ENCODE data around the gene ADAMTS9.

The ADAMTS9 gene

DNA sequence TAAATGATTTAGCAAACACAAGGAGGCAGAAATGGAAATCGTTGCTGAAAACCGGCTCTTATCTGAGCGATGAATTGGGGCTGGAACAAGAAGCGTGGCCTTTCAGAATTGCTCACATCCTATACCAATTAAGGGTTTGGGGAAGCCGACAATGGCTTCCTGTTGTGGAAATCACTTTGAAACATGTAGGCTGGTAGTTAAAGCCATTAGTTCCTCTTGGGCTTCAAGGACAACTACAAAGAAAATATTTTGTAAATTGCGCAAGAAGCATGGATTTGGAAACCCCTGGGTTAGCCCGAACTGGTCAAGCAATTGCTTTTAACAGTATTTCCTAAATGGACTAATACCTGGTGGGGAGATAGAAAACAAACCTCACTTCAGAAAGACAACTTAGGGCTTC is 182.4 kb downstream of the ADAMTS9 start:
- H3K36me3 Mint-ChIP-seq (ENCODE audit: low read depth), result no peaks in the 10 kb centered on the region
- peaks cover 12% of the 10 kb centered on the region for H3K27me3 Mint-ChIP-seq
- no peaks in the 10 kb centered on the region for H3K4me1 Mint-ChIP-seq (ENCODE audit: low read depth)
- H3K27ac Mint-ChIP-seq, result no peak overlapping the region
- no peak overlapping the region for H3K4me3 Mint-ChIP-seq
- H3K9me3 Mint-ChIP-seq, result peaks cover 4% of the 10 kb centered on the region

DNA sequence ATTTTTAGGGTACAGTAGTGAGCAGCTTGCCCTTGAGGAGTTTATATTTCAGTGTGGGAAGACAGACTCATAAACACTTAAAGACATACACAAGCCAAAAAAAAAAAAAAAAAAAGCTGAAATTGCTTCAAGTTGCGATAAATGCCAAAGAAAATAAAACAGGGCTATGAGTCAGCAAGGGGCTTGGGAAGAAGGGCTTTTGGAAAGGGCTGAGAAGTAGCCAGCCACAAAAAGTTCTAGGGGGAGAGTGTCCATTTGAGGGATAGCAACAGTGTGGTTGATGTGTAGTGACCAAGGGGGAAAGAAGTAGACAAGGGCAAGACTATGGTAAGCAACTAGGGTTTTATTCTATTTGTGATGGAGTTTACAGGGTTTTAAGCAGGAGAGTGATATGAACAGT is 185.5 kb downstream of the ADAMTS9 start:
- H3K4me1 Mint-ChIP-seq (ENCODE audit: low read depth), result no peaks in the 10 kb centered on the region
- H3K9me3 Mint-ChIP-seq, result peaks cover 4% of the 10 kb centered on the region
- H3K27me3 Mint-ChIP-seq, result peaks cover 20% of the 10 kb centered on the region
- no peak overlapping the region for H3K27ac Mint-ChIP-seq
- H3K4me3 Mint-ChIP-seq, result no peak overlapping the region
- no peaks in the 10 kb centered on the region for H3K36me3 Mint-ChIP-seq (ENCODE audit: low read depth)

DNA sequence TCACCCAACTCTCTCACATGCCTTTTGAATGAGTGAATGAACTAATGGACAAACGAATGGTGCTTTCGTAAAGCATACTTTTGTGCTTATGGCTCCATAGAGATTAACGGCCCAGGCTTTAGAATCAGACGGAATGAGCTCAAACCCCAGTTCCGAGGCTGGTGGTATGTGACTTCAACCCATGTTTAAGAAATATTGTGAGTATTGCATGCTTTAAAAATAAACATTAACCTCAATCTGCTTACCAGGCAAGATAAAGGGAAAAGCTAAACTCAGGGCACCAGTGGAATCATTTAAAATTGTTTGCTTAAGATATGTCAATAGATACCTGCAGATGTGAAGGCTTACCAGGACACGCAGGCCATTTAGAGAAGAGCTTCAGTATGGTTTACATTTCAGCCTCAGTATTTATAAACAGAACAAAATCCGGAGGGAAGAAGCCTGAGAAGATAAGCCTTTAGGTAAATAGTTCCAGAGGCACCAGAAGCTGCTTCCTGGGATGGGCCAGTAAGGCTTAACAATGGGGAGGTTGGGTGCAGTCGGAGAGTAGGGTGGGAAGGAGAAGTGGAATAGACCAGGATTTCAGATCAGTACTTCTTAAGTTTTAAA is 186.4 kb downstream of the ADAMTS9 start:
- Mint-ChIP-seq H3K4me1 (ENCODE audit: low read depth) (no peaks in the 10 kb centered on the region), H3K4me3 (no peak overlapping the region), H3K36me3 (ENCODE audit: low read depth) (no peaks in the 10 kb centered on the region), H3K27me3 (peaks cover 20% of the 10 kb centered on the region), H3K27ac (no peak overlapping the region), H3K9me3 (peaks cover 4% of the 10 kb centered on the region)

DNA sequence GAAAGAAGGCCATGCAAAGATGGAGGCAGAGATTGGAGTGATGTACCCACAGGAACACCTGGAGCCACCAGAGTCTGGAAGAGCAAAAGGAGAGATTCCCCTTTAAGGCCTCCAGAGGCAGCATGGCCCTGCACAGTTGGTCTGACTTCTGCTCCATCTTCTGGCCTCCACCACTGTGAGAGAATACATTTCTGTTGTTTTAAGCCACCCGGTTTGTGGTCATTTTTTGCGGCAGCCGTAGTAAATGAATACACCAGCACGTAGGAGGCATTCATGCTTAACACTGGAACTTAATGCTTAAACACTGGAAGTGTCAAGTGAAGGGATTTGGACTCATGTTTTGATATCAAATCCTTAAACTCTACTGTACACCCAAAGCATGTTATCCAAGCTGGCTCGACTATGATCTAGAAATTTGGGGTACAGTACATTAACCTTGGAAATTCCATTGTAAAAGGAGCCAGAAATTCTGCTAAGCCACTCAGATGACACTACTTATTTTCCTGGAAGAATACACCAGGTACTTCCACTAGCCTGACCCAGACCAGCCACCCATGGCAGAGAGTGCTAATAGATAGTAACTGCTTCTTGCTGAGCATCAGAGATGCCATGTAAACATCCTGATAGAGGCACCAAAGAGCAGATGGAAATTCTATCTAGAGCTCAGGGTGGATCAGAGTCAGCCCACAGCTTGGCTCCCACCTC is 190.9 kb downstream of the ADAMTS9 start:
- H3K4me3 Mint-ChIP-seq, result no peak overlapping the region
- H3K27me3 Mint-ChIP-seq, result peaks cover 40% of the 10 kb centered on the region
- H3K27ac Mint-ChIP-seq, result no peak overlapping the region
- no peaks in the 10 kb centered on the region for H3K4me1 Mint-ChIP-seq (ENCODE audit: low read depth)
- H3K9me3 Mint-ChIP-seq, result no peaks in the 10 kb centered on the region
- no peaks in the 10 kb centered on the region for H3K36me3 Mint-ChIP-seq (ENCODE audit: low read depth)

DNA sequence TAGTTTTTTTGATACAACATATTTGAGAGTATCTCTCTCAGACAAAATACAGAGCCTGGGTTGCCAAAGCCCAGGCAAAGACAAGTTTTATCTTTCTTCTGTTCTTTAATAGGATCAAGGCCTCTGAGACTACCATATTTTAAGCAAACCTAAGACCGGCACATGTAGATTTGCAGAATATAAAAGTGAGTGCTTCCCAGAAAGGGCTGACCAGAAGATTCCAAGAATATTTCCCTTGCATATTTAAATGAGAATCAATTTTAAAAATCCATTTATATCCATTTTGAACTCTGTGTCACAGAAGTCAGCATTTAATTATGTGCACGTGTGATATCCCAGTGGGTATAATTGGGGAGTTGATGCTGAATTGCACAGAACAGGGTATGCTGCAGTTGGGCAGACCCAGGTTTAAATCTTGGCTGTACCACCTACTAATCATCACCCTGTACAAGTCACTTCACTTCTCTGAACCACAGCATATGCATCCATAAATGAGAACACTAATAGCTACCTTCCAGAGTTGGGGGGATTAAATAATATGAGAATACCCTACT is 191.9 kb downstream of the ADAMTS9 start:
- Mint-ChIP-seq H3K36me3 (ENCODE audit: low read depth) (no peaks in the 10 kb centered on the region), H3K27ac (no peak overlapping the region), H3K4me1 (ENCODE audit: low read depth) (no peaks in the 10 kb centered on the region), H3K9me3 (no peaks in the 10 kb centered on the region), H3K4me3 (no peak overlapping the region), H3K27me3 (peaks cover 40% of the 10 kb centered on the region)

DNA sequence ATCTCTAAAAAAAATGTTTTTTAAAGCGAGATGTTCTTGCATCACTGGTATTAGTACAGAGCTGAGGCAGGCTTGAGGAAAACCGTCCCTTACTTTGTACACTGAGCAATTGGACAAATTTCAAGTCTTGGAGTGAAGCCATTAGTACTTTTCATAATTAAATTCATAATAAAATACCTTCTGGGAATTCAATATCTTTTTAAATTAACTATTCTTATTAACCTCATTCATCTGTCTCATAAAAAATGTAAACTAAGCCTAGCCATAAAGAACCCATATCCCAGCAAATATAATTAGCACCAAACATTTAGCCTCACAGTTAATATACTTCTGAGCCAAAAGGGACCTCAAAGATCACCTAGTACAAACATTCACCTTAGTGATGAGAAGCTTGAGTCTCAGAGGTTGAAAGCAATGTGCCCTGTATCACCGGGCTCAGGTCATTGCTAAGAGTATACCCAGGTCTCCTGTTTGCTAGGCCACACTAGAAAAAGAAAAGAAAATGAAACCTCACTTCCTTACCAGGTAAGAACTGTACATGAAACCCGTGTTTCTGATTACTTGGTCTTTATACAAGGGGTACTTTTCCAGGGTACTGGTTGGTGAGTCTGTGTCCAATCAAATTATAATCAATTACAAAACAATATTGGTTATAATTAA is 192.5 kb downstream of the ADAMTS9 start:
- Mint-ChIP-seq H3K4me1 (ENCODE audit: low read depth) (no peaks in the 10 kb centered on the region), H3K27me3 (peaks cover 46% of the 10 kb centered on the region)

DNA sequence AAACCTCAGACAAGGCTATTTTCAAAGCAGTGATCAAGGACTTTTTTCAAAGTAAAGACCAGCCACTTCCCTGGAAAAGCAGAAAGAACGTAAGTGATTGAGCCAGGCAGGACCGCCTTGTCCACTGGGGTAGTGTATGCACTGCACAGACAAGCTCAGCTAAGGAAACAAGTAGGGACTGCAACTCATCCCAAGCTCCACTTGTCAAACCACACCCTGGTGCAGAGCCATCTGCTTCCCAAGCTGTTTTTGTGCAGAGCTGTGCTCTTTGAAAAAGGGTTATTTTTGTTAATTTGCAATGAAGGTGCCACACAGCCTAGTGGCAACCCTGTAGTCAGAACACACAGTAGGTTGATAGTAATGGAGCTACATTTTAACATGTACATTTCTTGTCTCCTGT is 193.3 kb downstream of the ADAMTS9 start:
- no peaks in the 10 kb centered on the region for H3K36me3 Mint-ChIP-seq (ENCODE audit: low read depth)
- H3K4me1 Mint-ChIP-seq (ENCODE audit: low read depth), result no peaks in the 10 kb centered on the region
- no peaks in the 10 kb centered on the region for H3K9me3 Mint-ChIP-seq
- H3K27ac Mint-ChIP-seq, result no peak overlapping the region
- peaks cover 47% of the 10 kb centered on the region for H3K27me3 Mint-ChIP-seq
- H3K4me3 Mint-ChIP-seq, result no peak overlapping the region

More for the DNA sequence above, 192.5 kb downstream of the ADAMTS9 start:
- H3K36me3 Mint-ChIP-seq (ENCODE audit: low read depth), result no peaks in the 10 kb centered on the region
- H3K4me3 Mint-ChIP-seq, result no peak overlapping the region
- no peaks in the 10 kb centered on the region for H3K9me3 Mint-ChIP-seq
- no peak overlapping the region for H3K27ac Mint-ChIP-seq

DNA sequence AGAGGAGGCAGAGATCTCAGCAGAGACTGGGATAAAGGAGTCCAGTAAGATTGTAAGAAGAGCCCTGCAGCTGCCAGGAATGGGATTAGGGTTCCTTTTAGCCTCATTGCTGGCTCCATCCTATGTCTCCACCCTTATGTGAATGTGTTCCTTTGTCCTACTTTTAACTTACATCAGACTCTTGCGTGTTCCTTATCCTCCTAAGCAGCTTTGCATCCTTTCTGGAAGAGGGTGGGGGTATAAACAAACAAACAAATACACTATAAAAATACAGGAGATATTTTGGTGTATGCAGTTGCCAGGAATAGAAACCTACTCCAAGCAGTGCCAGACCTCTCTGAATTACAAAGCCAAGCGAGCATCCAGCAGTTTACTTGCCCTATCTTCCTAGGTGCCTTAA is 194.7 kb downstream of the ADAMTS9 start:
- Mint-ChIP-seq H3K4me3 (no peak overlapping the region), H3K27ac (no peak overlapping the region), H3K4me1 (ENCODE audit: low read depth) (no peaks in the 10 kb centered on the region), H3K9me3 (no peaks in the 10 kb centered on the region), H3K27me3 (peaks cover 52% of the 10 kb centered on the region), H3K36me3 (ENCODE audit: low read depth) (no peaks in the 10 kb centered on the region)

DNA sequence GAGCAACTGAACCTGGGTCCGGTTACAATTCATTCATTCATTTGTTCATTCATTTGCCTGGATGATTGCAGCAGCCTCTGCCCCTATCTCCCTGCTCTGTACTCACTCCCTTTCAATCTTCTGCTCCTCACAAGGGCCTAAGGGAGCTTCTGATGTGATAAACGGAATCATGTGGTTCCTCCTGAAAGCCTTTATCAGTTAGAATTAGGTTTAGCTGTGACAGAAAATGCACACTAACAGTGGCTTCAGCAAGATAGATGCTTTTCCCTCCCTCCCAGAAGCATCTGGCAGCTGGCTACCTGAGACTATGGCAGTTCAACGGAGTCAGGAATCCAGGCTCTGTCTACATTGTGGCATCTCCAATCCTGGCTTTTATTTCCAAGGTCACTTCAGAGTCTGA is 196.0 kb downstream of the ADAMTS9 start:
- no peak overlapping the region for H3K4me3 Mint-ChIP-seq
- peaks cover 61% of the 10 kb centered on the region for H3K27me3 Mint-ChIP-seq

DNA sequence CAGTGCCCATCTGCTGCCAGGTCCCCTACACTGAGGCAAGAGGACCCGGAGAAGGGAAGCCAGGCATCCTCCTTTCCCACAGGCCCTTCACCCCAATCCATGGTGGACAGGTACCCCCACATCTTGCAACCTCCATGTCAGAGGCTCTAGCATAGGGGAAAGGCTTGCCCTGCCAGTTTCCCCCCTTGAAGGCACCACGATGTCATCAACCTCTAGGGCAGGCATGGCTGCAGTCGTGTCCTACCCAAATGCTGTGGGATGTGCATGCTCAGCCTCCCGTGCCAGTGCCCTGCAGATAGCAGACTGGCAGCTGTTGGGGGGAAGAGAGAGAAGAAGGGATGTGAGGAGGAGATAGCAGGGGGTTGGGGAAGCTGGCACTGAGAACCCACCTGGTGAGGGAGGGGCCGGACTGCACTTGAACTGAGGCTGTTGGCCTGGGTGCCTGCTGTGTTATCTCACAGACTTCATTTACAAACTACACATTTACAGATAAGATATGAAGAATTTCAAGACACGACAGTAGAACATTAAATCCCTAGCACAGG is 197.5 kb downstream of the ADAMTS9 start:
- H3K36me3 Mint-ChIP-seq (ENCODE audit: low read depth), result no peaks in the 10 kb centered on the region
- no peak overlapping the region for H3K27ac Mint-ChIP-seq
- no peaks in the 10 kb centered on the region for H3K4me1 Mint-ChIP-seq (ENCODE audit: low read depth)
- H3K9me3 Mint-ChIP-seq, result no peaks in the 10 kb centered on the region
- no peak overlapping the region for H3K4me3 Mint-ChIP-seq
- peaks cover 68% of the 10 kb centered on the region for H3K27me3 Mint-ChIP-seq

More for the DNA sequence above, 196.0 kb downstream of the ADAMTS9 start:
- Mint-ChIP-seq H3K4me1 (ENCODE audit: low read depth) (no peaks in the 10 kb centered on the region), H3K27ac (no peak overlapping the region), H3K9me3 (no peaks in the 10 kb centered on the region), H3K36me3 (ENCODE audit: low read depth) (no peaks in the 10 kb centered on the region)

DNA sequence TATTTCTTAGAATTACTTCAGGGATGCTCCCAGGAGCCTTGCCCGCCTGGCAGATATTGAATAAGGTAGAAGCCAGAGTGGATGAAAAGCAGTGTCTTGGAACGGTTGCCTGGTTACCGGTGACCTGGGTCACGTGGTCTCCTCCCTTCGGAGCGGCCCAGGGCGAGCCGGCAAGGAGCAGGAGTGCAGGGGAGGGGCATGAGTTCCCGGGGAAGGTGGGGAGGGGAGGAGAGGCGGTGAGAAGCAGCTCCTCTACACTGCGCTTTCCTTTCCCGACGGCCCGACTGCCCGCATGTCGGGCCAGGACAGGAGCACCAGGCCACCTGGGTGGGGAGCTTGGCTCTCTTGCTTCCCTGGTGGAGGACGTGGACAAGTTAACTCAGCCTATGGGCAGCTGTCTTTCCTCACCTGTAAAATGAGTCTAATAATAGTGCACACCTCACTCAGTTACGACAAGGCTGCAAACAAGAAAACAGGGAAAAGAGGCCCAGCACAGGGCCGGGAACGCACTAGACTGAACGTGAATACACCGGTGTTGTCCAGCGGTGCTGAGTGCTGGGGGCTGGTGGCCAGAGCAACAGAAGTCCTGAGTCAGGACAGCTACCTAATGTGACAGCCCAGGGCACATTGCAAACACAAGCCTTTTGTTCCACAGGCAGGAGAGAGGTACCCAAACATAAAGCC is 198.3 kb downstream of the ADAMTS9 start:
- no peaks in the 10 kb centered on the region for H3K4me1 Mint-ChIP-seq (ENCODE audit: low read depth)
- no peak overlapping the region for H3K4me3 Mint-ChIP-seq
- peaks cover 64% of the 10 kb centered on the region for H3K27me3 Mint-ChIP-seq
- no peak overlapping the region for H3K27ac Mint-ChIP-seq
- H3K36me3 Mint-ChIP-seq (ENCODE audit: low read depth), result no peaks in the 10 kb centered on the region
- no peaks in the 10 kb centered on the region for H3K9me3 Mint-ChIP-seq

DNA sequence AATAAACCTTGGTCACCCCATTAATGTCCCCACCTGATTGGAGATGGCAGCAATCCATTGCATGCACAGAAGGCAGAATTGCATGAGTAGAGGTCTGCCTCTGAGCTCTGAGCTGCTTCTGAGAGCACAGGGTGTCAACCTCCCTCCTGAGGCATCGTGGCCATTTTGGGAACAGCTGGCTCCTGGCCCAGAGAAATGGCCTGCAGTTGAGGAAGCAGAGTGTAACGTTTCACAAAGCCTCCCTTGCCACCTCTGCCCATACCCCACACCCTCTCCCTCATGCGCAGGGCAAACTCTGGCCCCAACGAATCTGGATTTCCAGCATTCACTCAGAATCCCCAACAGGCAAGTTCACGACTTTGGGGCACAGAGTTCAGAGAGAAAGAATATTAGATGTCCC is 198.9 kb downstream of the ADAMTS9 start:
- H3K27me3 Mint-ChIP-seq, result peaks cover 58% of the 10 kb centered on the region

DNA sequence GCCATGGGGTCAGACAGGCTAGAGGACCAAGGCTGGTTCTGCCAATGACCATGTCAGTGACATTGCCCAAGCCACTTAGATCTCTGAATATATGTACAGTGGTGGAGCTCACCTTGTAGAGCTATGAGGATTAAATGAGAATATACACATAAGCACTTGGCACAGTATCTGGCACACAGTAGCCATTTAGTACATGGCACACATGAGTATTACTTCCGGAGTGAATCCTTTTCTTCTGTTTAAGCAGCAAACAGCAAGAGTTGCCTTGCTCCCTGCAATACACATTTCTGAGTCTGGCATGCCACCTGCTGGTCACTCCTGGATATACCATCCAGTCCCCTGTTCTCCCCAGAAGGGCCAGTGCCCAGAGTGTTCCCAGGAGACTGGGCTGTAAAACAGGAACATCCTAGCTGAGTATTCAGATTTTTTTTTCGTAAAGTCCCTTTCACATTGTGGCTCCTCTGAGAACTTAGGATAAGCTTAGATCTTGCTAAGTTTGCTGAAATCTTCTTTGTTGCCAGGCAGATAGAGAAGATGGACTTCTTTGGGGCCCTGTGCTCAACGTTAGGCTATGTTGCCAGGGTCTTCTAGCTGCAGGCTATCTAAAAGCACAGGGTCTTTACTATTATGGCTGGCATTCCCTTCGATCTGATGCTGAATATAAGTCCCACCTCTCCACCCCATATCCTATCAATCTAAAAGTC is 203.4 kb downstream of the ADAMTS9 start:
- Mint-ChIP-seq H3K36me3 (ENCODE audit: low read depth) (no peaks in the 10 kb centered on the region), H3K9me3 (no peaks in the 10 kb centered on the region), H3K27ac (no peak overlapping the region), H3K4me1 (ENCODE audit: low read depth) (no peaks in the 10 kb centered on the region), H3K27me3 (peaks cover 29% of the 10 kb centered on the region), H3K4me3 (no peak overlapping the region)

More for the DNA sequence above, 198.9 kb downstream of the ADAMTS9 start:
- Mint-ChIP-seq H3K27ac (no peak overlapping the region), H3K9me3 (no peaks in the 10 kb centered on the region), H3K4me1 (ENCODE audit: low read depth) (no peaks in the 10 kb centered on the region), H3K4me3 (no peak overlapping the region), H3K36me3 (ENCODE audit: low read depth) (no peaks in the 10 kb centered on the region)

DNA sequence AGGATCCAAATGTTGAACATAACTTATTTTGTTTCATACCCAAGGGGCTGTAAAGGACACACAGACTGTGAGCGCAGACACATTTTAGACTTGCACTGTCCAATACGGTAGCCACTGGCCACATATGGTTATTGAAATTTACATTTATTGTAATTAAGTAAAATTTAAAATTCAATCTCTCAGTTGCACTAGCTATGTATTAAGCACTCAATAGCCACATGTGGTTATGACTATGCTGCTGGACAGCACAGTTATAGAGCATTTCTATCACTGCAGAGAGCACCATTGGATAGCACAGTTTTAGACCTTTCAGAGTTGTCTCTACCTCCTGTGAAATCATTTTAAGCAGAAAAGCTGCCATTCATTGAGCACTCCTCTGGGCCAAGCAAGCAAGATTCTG is 204.3 kb downstream of the ADAMTS9 start:
- no peaks in the 10 kb centered on the region for H3K9me3 Mint-ChIP-seq
- no peaks in the 10 kb centered on the region for H3K36me3 Mint-ChIP-seq (ENCODE audit: low read depth)
- no peaks in the 10 kb centered on the region for H3K4me1 Mint-ChIP-seq (ENCODE audit: low read depth)
- no peak overlapping the region for H3K27ac Mint-ChIP-seq
- peaks cover 24% of the 10 kb centered on the region for H3K27me3 Mint-ChIP-seq
- no peak overlapping the region for H3K4me3 Mint-ChIP-seq

Data from stimulated activated naive CD8-positive, alpha-beta T cell treated with anti-CD3 and anti-CD28 coated beads, Interleukin-15, Interleukin-2, amounts not matched to agents 100 ng/mL and 50 ng/mL, for 24 hours (primary cell).